HG03060 (cell line): Measurements from ENCODE around the gene MIOS.

ENCODE experiments used
- ATAC-seq: cut with Tn5 transposase; IDR thresholded peaks from one replicate; pipeline ENCODE4 v1.9.1; 2021; ENCODE audit warnings: low read depth, moderate number of reproducible peaks; ENCODE audit not compliant: unreplicated experiment

The MIOS gene

DNA sequence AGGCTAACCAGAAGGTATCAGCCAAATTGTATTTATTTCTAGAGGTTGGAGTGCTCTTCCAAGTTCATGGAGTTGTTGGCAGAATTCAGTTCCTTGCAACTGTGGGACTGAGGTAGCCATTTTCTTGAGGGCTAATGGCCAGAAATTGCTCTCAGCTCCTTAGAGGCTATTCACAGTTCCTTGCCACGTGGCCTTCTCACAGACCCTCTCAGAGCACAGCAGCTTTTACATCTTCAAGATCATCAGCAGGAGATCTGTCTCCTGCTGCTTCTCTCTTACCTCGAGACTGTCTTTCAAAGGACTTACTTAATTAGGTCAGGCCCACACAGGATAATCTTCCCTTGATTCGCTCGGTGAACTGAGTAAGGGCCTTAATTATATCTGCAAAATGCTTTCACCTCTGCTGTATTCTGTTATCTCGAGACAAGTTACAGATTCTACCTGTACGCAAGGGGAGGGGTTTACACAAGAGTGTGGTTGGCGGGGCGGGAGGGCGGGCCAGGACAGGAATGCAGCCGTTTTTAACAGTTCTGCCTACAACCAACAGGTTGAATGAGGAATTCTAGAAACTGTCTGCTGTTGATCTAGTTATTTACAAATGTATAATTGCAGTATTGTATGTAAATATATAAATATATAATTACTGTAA lies 15.0 kb downstream of the MIOS start:
- no peak for ATAC-seq

DNA sequence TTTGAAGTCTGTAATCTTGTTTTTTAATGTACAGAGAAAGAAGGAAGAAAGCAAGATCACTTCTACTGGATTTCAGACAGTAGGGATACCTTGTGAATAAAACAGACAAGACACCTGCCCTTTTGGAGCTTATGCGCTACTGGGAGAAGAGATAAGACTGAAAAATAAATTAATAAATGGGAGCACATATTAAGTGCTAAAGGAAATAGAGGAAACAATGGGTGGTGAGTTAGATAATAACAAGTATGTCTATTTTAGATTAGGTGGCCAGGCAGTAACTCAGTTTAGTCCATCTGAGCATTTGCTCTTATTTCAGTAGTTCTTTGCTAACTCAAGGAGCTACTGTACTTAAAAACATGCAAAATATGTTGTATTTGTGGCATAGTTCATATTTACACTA lies 15.9 kb downstream of the MIOS start:
- no peak for ATAC-seq

- ATAC-seq, result no peak
Measured at GRCh38 chr7:7583731-7584130, 17.0 kb downstream of the MIOS start.

DNA sequence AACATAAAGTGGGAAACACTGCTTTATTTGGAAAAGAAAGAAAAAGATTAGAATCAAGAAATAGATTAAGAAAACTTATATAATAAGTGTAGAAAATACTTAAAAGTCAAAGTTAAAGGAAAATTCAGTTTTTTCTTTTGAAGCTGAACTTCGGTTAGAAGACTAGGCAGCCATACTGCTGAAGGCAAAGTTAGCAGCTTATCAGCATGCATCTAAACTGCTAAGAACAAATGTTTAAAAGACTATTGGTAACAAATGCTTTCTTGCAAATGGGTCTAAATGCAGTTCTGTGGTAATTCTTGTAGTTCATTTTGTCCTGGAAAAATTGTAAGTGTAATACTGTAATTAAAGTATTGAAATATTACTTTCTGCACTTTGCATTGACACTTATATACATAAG lies 18.0 kb downstream of the MIOS start:
- ATAC-seq, result no peak

DNA sequence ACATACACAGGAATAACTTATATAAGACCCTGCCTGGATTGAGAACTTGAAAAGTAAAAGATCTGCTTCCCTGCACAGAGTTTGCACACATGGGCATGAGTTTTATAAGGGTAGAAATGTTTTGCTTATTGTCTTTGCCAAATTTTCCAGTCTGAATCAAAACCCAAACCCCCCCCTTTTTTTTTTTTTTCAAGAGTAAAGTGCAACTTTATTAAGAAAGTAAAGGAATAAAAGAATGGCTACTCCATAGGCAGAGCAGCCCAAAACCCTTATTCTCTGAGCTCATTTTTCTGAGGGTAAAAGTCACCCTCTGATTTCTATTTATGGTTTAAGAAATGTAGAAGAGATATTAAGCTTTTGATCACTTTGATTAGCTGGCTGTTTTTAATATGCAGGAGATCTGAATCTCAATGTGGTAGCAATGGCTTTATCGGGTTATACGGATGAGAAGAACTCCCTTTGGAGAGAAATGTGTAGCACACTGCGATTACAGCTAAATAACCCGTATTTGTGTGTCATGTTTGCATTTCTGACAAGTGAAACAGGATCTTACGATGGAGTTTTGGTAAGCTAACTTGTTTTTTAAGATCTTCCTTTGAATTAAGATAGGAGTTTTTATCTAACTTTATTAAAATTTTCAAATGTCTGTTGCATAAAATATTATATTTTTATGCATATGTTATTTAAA lies 18.7 kb downstream of the MIOS start:
- ATAC-seq, result no peak

DNA sequence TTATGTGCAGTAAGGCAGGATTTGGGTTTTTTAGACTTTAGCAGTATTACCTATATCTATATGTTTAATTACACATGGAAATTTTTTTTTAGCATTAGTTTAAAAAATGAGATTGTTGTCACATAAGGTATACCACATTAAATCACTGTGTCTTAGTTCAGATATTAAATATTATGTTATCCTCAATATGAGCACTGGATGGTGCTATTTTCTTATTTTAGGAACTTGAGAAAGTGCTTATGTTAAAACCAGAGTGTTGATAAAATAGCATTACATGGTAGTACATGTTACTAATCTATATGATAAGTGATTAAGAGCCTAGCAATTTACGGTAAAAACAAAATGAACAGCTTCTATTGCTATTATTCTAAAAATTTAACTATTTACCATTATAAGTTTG lies 28.8 kb downstream of the MIOS start:
- no peak for ATAC-seq

DNA sequence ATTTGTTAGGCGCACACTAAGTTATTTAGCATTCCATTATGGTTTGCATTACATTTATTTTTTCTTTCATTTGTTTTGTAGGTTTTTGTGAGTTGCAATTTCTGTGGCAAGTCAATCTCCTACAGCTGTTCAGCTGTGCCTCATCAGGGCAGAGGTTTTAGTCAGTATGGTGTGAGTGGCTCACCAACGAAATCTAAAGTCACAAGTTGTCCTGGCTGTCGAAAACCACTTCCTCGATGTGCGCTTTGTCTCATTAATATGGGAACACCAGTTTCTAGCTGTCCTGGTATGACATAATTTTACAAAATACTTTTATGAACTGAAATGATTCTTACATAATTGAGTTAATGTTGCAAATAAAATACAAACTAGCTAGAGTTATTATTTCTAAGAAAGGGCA lies 29.5 kb downstream of the MIOS start:
- no peak for ATAC-seq

DNA sequence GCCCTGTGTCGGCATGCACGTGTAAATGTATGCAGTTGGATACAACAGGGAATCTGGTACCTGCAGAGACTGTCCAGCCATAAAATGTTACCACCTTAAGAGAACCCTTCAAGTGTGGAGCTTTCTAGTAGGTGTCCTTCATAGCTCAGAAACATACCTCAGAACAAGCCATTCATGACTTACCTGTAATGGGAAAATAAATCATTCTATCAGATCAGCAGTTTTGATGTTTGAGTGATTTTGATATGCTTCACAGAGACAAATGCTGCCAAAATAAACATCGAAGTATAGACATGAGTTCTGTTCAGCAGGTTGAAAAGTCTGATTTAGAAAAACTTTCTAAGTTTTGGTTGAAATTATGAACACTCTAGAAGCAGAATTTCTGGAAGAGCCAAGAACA lies 40.3 kb downstream of the MIOS start:
- no peak for ATAC-seq

GRCh38 chr7:7609330-7609729 lies 42.6 kb downstream of the MIOS start:
- ATAC-seq, result no peak

- no peak for ATAC-seq
Measured at GRCh38 chr7:7612519-7612918, 45.8 kb downstream of the MIOS start.

DNA sequence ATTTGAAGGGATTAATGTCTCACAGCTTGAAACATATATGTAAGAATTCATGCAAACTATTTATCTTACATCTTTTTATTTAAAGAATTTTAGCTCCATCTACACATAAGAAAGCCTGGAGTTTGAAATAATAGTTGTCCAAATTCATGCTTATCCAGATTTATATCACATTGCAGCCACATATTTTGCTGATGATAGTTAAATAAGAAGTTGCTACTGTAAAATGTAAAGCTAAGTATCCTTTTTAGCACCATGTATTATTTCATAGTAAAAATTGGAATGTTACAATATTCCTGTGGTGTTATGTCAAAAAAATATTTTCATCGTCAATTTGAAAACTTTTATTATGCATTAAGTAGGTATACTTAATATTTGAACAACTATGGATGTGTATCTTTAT lies 46.5 kb downstream of the MIOS start:
- no peak for ATAC-seq

DNA sequence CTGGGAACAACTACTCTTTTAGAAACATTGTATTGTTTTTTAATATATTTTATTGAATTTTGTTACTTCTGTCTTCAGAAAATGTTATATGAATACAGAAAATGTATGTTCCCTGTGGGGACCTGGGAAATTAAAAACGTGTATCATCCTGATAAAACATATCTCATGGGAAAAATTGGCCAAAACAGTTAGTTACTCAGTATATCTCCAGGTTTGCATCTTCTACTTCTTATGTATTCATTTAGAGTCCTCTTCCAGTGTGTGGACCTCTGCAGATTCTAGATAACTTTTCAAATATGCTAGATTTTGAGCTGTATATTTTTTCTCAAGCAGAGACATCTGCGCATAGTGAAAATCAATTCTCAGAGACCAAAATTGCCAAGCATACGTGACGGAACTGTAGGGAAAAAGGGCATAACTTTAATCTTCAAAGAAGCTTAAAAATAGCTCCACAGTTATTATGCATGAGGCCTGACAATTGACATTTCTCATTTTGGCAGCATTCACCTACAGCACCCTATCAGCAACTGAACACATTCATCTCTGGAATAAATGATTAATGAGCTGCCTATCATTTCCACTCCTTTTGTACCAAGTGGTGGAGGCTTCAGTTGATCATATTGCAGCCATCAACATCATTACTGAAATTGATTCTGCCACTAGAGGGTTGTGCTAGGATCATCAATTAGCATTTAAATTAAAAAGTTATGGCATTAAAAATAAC lies 47.5 kb downstream of the MIOS start:
- no peak for ATAC-seq

DNA sequence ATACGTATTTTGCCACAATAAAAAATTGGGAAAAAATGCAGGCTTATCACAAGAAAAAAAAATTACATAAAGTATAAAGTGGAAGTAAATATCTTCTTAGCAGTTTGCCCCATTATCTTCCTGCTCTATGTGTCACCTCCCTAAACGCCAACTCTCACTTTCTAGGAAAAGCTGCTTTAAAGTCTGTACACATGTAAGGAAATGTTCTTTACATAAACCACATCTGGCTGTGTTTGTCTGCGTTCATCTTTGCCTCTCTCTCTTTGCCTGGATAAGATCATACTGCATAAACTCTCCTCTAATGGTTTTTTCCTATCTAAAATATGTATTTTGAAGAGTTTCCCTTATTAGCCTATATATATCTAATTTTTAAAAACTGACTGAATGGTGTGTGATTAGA lies 50.9 kb downstream of the MIOS start:
- no peak for ATAC-seq

GRCh38 chr7:7618410-7618809 lies 51.7 kb downstream of the MIOS start:
- no peak for ATAC-seq

DNA sequence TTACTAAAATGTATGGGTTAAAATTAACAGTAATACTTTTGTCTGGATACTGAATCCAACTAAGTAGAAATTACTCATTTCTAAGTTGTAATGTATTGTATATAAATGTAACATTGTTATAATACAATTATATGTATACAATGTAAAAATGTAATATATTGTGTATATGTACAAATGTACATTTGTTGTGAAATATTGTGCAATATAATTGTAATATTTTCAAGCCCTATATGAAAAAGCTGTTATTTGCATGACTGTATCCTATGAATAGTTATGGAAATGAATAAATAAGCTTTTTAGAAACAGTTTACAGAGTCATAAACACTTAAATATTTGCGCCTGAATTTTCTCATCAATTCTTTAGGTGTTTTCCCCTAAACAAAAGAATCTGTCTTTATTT lies 53.6 kb downstream of the MIOS start:
- no peak for ATAC-seq

GRCh38 chr7:7620644-7621210 lies 54.0 kb downstream of the MIOS start:
- no peak for ATAC-seq

DNA sequence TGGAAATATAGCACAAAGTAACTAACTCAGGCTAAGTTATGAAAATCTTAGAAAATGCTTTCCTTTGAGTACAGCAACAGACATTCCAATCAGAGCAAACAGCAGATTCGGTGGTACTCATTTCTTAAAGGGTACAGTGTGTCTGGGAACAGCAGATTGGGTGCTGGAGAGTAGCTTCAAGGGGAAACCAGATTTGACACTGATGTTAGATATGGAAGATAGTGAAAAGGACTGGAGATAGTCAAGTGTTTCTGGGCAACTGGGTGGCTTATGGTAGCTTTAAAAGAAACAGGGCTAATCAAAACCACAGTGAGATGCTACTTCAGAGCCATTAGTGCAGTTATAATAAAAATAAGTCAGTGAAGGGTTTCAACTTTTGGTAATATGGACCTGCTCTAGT lies 61.8 kb downstream of the MIOS start:
- no peak for ATAC-seq

- ATAC-seq, result no peak
Measured at GRCh38 chr7:7630626-7631329, 64.1 kb downstream of the MIOS start.

- no peak for ATAC-seq
Measured at GRCh38 chr7:7639421-7639820, 72.7 kb downstream of the MIOS start.

DNA sequence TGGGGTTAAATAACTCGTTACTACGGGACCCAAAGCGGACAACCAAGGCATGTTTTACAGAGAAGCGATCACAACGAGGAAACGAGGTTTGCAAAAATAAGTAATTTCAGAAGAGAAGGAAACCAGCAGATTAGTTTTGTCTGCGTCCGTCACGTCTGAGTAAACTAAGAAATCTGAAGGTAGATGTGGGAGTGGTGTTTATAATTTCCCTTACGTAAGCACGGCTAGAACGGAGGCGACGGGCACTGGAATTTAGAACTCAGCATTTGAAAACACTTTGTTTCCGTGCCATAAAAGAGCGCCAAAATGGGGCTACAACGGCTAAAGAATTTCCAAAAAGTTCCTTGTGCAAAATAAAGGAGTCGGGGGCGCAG lies 73.2 kb downstream of the MIOS start:
- no peak for ATAC-seq
